GM12878 (cell line): ENCODE results near the gene MAST1. TPM values are rescaled to one million over a fixed set of nuclear protein-coding genes. Genes with fewer than 3 reads are reported as not detected.

Experiments used
- CHD4 ChIP-seq: fragments of 200-600 bp; sonication (generic); IDR thresholded peaks from 2 replicates; pipeline ENCODE4 v1.6.1; 2016; ENCODE audit warnings: mild to moderate bottlenecking
- EGR1 ChIP-seq, 2 experiments: IDR thresholded peaks; 1 replicate in 1 of 2; 2 replicates in 1 of 2; pipeline ENCODE4 v1.6.1; 2011 to 2012; ENCODE audit warnings: low read depth in 2 of 2, low read length in 2 of 2, borderline replicate concordance in 1 of 2, mild to moderate bottlenecking in 1 of 2, moderate library complexity in 1 of 2
- FOS ChIP-seq: IDR thresholded peaks from 3 replicates; pipeline ENCODE4 v1.6.1; 2011; ENCODE audit warnings: borderline replicate concordance; ENCODE audit not compliant: insufficient read length; ENCODE audit errors: extremely low read depth
- GATAD2B ChIP-seq: fragments of 450-650 bp; conservative IDR thresholded peaks from 2 replicates; pipeline ENCODE4 v1.6.1; 2017; ENCODE audit warnings: low read depth, mild to moderate bottlenecking, moderate library complexity
- HCFC1 ChIP-seq: fragments of 150-350 bp; IDR thresholded peaks from 2 replicates; pipeline ENCODE4 v1.6.1; 2014; ENCODE audit warnings: low read length
- HDAC6 ChIP-seq: fragments of 200-600 bp; sonication (generic); IDR thresholded peaks from one replicate; pipeline ENCODE4 v1.8.0; 2017; ENCODE audit warnings: antibody characterized with exemption; ENCODE audit not compliant: unreplicated experiment
- MEF2A ChIP-seq: IDR thresholded peaks from 2 replicates; pipeline ENCODE4 v1.6.1; 2011; ENCODE audit warnings: low read depth, mild to moderate bottlenecking, low read length, moderate library complexity; ENCODE audit not compliant: insufficient read depth
- NFXL1 ChIP-seq: fragments of 450-650 bp; IDR thresholded peaks from 2 replicates; pipeline ENCODE4 v1.6.1; 2017; ENCODE audit warnings: antibody characterized with exemption, mild to moderate bottlenecking, borderline replicate concordance
- NR2F1 ChIP-seq: fragments of 450-650 bp; conservative IDR thresholded peaks from 2 replicates; pipeline ENCODE4 v1.6.1; 2017; ENCODE audit warnings: mild to moderate bottlenecking
- SREBF1 ChIP-seq: IDR thresholded peaks from 2 replicates; pipeline ENCODE4 v1.6.1; 2012; ENCODE audit warnings: mild to moderate bottlenecking, low read length
- SREBF2 ChIP-seq: IDR thresholded peaks from 2 replicates; pipeline ENCODE4 v1.6.1; 2012; ENCODE audit warnings: mild to moderate bottlenecking, low read length
- STAT1 ChIP-seq: fragments of 450-650 bp; conservative IDR thresholded peaks from 2 replicates; pipeline ENCODE4 v1.6.1; 2014; ENCODE audit warnings: antibody characterized with exemption, mild to moderate bottlenecking
- SUZ12 ChIP-seq: fragments of 200-600 bp; sonication (generic); IDR thresholded peaks from one replicate; pipeline ENCODE4 v1.6.1; 2018; ENCODE audit warnings: antibody characterized with exemption, mild to moderate bottlenecking; ENCODE audit not compliant: unreplicated experiment
- ZNF384 ChIP-seq: IDR thresholded peaks from 2 replicates; pipeline ENCODE4 v1.6.1; 2012; ENCODE audit warnings: low read depth, mild to moderate bottlenecking, low read length, improper control_type of control experiment, borderline replicate concordance
- ZZZ3 ChIP-seq: IDR thresholded peaks from 2 replicates; pipeline ENCODE4 v1.6.1; 2011; ENCODE audit warnings: low read depth; ENCODE audit not compliant: control insufficient read depth, insufficient read length
- polyA plus RNA-seq, 11 experiments: library from polyadenylated mRNA; depleted of rRNA in 4 of 11; unstranded in 6 of 11; stranded (reverse) in 5 of 11; fragments of >200 nt; fragmentation: Nextera tagmentation in 4 of 11; fragmentation: Illumina TruSeq in 1 of 11; extraction: Ambion mirVana in 4 of 11; extraction: Trizol in 1 of 11; gene quantifications; 1 replicate in 1 of 11; 2 replicates in 10 of 11; pipeline versions ENCODE4 v1.2.1 to v1.2.3, GENCODE V29; 2011 to 2016; ENCODE audit warnings: inconsistent platforms in 2 of 11, missing spikeins in 2 of 11, low read depth in 1 of 11
- total RNA-seq, 4 experiments: library from RNA; depleted of rRNA in 3 of 4; stranded (reverse); fragments of >200 nt in 3 of 4; fragmentation: Illumina TruSeq in 1 of 4; extraction: Trizol in 1 of 4; gene quantifications; 2 replicates each; pipeline versions ENCODE4 v1.2.1 to v1.2.3, GENCODE V29; 2013 to 2021
- TF ChIP-seq, protein P1 (sequence below): IDR thresholded peaks from 2 replicates; pipeline ENCODE4 v1.6.1; 2011; ENCODE audit warnings: mild to moderate bottlenecking, low read depth, low read length, moderate library complexity; ENCODE audit not compliant: insufficient replicate concordance
- TF ChIP-seq, protein P2 (sequence below): fragments of 450-650 bp; IDR thresholded peaks from 2 replicates; pipeline ENCODE4 v1.6.1; 2018; ENCODE audit warnings: mild to moderate bottlenecking, low read depth, moderate library complexity; ENCODE audit not compliant: partially characterized antibody
- TF ChIP-seq, protein P3 (sequence below): fragments of 450-650 bp; IDR thresholded peaks from 2 replicates; pipeline ENCODE4 v1.6.1; 2017; ENCODE audit warnings: mild to moderate bottlenecking, moderate library complexity
- TF ChIP-seq, protein P4 (sequence below): fragments of 450-650 bp; IDR thresholded peaks from 2 replicates; pipeline ENCODE4 v1.6.1; 2017; ENCODE audit warnings: mild to moderate bottlenecking, low read depth, inconsistent platforms; ENCODE audit not compliant: poor library complexity, severe bottlenecking

The MAST1 gene
- total and polyA plus RNA-seq, 10 of the 15 experiments (the other 5 are each of a cell fraction or from before 2014, with no cell fraction given) = 0.08 to 0.79 (median 0.44) TPM; not detected in 1

DNA sequence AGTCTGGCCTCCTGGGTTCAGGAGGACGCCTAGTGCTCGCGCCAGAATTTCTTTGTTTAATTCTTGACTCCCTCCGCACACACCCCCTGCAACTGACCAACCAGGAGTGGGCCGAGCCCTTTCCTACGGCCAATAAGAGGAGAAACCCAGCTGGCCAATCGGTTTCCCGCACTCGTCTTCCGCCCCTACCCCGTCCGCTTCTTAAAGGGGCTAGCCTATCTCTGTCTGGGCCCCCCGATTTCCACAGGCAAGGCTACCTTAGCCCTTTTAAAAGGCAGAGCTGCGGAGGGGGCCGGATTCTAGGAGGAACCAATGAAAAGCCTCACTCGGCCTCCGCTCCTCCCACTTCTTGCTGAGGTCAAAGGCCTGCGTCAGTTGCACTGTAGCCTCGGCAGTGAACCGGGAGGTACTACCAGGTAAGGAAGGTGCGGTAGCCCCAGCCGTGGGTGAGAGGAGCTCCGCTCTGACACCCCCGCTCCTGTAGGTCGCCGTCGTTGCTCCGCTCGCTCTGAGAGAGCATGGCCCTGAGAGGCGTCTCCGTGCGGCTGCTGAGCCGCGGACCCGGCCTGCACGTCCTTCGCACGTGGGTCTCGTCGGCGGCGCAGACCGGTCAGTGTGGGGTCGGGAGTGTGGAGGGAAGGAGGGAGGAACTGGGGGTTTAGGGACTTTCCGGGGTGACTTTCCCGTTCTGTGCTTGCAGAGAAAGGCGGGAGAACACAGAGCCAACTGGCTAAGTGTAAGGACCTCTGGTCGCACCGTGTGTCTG is 52.7 kb downstream of the MAST1 start, which contains the start of gene GCDH (continued):
- peak; percentile 58 for TF ChIP-seq HCFC1
- no peak for TF ChIP-seq SREBF2
- no peak for TF ChIP-seq HDAC6
- no peak for TF ChIP-seq NFXL1
- TF ChIP-seq ZNF384 = no peak
- 0 out of 2 replicates have a peak, but pooled peaks have one; percentile 9 for TF ChIP-seq MEF2A
- TF ChIP-seq, protein P1, sequence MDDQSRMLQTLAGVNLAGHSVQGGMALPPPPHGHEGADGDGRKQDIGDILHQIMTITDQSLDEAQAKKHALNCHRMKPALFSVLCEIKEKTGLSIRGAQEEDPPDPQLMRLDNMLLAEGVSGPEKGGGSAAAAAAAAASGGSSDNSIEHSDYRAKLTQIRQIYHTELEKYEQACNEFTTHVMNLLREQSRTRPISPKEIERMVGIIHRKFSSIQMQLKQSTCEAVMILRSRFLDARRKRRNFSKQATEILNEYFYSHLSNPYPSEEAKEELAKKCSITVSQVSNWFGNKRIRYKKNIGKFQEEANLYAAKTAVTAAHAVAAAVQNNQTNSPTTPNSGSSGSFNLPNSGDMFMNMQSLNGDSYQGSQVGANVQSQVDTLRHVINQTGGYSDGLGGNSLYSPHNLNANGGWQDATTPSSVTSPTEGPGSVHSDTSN = no peak
- TF ChIP-seq, protein P2, sequence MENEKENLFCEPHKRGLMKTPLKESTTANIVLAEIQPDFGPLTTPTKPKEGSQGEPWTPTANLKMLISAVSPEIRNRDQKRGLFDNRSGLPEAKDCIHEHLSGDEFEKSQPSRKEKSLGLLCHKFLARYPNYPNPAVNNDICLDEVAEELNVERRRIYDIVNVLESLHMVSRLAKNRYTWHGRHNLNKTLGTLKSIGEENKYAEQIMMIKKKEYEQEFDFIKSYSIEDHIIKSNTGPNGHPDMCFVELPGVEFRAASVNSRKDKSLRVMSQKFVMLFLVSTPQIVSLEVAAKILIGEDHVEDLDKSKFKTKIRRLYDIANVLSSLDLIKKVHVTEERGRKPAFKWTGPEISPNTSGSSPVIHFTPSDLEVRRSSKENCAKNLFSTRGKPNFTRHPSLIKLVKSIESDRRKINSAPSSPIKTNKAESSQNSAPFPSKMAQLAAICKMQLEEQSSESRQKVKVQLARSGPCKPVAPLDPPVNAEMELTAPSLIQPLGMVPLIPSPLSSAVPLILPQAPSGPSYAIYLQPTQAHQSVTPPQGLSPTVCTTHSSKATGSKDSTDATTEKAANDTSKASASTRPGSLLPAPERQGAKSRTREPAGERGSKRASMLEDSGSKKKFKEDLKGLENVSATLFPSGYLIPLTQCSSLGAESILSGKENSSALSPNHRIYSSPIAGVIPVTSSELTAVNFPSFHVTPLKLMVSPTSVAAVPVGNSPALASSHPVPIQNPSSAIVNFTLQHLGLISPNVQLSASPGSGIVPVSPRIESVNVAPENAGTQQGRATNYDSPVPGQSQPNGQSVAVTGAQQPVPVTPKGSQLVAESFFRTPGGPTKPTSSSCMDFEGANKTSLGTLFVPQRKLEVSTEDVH = peak; percentile 68
- no peak for TF ChIP-seq SREBF1
- peak in 1 of 2 experiments; percentile 3; a peak in 1 of 3 replicates for TF ChIP-seq EGR1 (IDR thresholded peaks at IDR 0.05; ENCODE audit: borderline replicate concordance in 1 of 2, low read depth in 2 of 2, low read length in 2 of 2)
- peak; percentile 73; the same call in 1 of the 2 replicates for TF ChIP-seq STAT1
- peak; percentile 96 for TF ChIP-seq NR2F1
- no peak for TF ChIP-seq SUZ12
- TF ChIP-seq GATAD2B = no peak; the same call in 1 of the 2 replicates
- TF ChIP-seq, protein P3, sequence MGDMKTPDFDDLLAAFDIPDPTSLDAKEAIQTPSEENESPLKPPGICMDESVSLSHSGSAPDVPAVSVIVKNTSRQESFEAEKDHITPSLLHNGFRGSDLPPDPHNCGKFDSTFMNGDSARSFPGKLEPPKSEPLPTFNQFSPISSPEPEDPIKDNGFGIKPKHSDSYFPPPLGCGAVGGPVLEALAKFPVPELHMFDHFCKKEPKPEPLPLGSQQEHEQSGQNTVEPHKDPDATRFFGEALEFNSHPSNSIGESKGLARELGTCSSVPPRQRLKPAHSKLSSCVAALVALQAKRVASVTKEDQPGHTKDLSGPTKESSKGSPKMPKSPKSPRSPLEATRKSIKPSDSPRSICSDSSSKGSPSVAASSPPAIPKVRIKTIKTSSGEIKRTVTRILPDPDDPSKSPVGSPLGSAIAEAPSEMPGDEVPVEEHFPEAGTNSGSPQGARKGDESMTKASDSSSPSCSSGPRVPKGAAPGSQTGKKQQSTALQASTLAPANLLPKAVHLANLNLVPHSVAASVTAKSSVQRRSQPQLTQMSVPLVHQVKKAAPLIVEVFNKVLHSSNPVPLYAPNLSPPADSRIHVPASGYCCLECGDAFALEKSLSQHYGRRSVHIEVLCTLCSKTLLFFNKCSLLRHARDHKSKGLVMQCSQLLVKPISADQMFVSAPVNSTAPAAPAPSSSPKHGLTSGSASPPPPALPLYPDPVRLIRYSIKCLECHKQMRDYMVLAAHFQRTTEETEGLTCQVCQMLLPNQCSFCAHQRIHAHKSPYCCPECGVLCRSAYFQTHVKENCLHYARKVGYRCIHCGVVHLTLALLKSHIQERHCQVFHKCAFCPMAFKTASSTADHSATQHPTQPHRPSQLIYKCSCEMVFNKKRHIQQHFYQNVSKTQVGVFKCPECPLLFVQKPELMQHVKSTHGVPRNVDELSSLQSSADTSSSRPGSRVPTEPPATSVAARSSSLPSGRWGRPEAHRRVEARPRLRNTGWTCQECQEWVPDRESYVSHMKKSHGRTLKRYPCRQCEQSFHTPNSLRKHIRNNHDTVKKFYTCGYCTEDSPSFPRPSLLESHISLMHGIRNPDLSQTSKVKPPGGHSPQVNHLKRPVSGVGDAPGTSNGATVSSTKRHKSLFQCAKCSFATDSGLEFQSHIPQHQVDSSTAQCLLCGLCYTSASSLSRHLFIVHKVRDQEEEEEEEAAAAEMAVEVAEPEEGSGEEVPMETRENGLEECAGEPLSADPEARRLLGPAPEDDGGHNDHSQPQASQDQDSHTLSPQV = no peak
- TF ChIP-seq, protein P4, sequence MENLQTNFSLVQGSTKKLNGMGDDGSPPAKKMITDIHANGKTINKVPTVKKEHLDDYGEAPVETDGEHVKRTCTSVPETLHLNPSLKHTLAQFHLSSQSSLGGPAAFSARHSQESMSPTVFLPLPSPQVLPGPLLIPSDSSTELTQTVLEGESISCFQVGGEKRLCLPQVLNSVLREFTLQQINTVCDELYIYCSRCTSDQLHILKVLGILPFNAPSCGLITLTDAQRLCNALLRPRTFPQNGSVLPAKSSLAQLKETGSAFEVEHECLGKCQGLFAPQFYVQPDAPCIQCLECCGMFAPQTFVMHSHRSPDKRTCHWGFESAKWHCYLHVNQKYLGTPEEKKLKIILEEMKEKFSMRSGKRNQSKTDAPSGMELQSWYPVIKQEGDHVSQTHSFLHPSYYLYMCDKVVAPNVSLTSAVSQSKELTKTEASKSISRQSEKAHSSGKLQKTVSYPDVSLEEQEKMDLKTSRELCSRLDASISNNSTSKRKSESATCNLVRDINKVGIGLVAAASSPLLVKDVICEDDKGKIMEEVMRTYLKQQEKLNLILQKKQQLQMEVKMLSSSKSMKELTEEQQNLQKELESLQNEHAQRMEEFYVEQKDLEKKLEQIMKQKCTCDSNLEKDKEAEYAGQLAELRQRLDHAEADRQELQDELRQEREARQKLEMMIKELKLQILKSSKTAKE = peak; percentile 37
- no peak for TF ChIP-seq ZZZ3
- no peak for TF ChIP-seq CHD4
- peak; percentile 42 for TF ChIP-seq FOS
